SH-SY5Y (cell line): ENCODE measurements around the gene DCDC2.

Experiments used
- GATA2 ChIP-seq: IDR thresholded peaks from 2 replicates; pipeline ENCODE4 v1.6.1; 2011; ENCODE audit warnings: mild to moderate bottlenecking, low read depth, low read length
- GATA3 ChIP-seq: IDR thresholded peaks from 2 replicates; pipeline ENCODE4 v1.6.1; 2011; ENCODE audit warnings: low read depth, mild to moderate bottlenecking, low read length, moderate library complexity

DNA sequence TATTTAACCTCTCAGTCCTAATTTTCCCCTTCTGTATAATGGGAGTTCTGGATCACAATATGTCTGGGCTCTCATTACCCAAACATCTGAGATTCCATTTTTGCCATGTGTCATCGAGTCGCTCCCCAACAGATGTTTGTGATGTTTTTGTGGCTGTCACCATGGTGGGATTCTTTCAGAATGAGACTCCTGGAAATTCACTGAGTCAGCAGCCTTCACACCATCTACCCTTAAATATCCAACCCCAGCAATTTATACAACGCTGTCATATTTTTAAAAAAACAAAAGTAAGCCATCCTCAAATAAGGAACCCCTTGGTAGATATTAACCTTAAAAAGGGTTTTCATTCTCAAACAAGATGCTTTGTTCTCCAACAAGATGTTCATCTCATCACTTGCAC, 211.0 kb downstream of the DCDC2 start:
- TF ChIP-seq GATA2 (no peak), GATA3 (no peak)
